Astrocyte of the spinal cord (primary cell): ENCODE measurements around the gene AP3B1.

Experiments used
- DNase-seq: peaks from one replicate; pipeline ENCODE4 v3.0.0; 2011; ENCODE audit warnings: low read depth, low spot score
- H3K4me3 ChIP-seq: 2 replicates; pipeline ENCODE4 v1.5.1; 2011; ENCODE audit warnings: low read depth, mild to moderate bottlenecking, low read length, moderate library complexity
- in situ Hi-C: cut with HindIII; loops from 2 replicates; pipeline ENCODE4 v1.10.0; 2017; ENCODE audit warnings: low sequenced_read_pairs
- TF ChIP-seq, protein P1 (sequence below): IDR thresholded peaks from 2 replicates; pipeline ENCODE4 v1.5.1; 2012; ENCODE audit warnings: low read depth, mild to moderate bottlenecking, low read length, inconsistent platforms

AP3B1 gene

DNA sequence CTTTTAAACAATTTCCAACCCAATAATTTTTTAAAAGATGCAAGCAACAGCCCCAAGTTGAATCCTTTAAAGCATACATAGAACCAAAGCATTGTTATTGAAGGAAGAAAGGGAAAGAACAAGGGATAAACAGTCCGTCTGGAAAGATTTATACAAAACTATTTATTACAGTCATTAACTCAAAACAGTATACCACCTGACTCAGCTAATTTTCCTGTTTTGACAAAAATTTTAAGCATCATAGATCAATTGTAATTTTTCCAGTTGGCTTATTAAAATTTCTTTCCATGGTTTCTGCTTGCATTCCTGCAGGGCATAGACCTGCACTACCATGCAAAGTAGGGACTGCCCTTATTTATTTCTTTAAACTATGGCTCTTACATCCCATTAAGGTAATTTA, 29.9 kb downstream of the AP3B1 start:
- TF ChIP-seq, protein P1, sequence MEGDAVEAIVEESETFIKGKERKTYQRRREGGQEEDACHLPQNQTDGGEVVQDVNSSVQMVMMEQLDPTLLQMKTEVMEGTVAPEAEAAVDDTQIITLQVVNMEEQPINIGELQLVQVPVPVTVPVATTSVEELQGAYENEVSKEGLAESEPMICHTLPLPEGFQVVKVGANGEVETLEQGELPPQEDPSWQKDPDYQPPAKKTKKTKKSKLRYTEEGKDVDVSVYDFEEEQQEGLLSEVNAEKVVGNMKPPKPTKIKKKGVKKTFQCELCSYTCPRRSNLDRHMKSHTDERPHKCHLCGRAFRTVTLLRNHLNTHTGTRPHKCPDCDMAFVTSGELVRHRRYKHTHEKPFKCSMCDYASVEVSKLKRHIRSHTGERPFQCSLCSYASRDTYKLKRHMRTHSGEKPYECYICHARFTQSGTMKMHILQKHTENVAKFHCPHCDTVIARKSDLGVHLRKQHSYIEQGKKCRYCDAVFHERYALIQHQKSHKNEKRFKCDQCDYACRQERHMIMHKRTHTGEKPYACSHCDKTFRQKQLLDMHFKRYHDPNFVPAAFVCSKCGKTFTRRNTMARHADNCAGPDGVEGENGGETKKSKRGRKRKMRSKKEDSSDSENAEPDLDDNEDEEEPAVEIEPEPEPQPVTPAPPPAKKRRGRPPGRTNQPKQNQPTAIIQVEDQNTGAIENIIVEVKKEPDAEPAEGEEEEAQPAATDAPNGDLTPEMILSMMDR, result no peak
- in situ Hi-C loops, result no loop called here

DNA sequence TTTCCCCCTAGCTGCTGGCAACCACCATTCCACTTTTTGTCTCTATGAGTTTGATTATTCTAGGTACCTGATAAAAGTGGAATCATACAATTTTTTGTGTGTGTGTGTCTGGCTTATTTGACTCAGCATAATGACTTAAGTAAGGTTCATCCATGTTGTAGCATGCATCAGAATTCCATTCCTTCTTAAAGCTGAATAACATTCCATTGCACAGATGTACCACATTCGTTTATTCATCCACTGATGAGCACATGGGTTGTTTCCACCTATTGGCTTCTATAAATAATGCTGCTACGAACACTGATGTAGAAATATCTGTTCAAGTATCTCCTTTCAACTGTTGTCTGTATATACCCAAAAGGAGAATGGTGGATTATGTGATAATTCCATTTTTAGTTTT, 33.7 kb downstream of the AP3B1 start:
- no peak for DNase-seq
- TF ChIP-seq, protein P1, result no peak
- in situ Hi-C loops, result no loop called here
- H3K4me3 ChIP-seq, result no peak overlapping the region

More for the DNA sequence above, 29.9 kb downstream of the AP3B1 start:
- DNase-seq, result no peak
- H3K4me3 ChIP-seq, result no peak overlapping the region

DNA sequence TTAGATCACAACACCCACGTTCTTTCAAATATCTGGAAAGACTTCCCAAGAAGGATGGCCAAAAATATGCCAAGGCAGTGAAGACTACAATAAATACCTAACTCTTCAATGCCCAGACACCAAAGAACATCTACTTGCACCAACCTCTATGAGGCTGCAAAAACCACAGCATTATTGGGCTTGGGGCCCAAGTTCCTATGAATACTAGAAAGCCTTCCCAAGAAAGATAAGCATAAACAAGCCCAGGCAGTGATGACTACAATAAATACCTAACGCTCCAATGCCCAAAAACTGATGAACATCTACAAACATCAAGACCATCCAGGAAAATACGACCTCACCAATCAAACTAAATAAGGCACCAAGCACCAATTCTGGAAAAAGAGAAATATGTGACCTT, 41.3 kb downstream of the AP3B1 start:
- in situ Hi-C loops, result no loop called here
- no peak overlapping the region for H3K4me3 ChIP-seq
- TF ChIP-seq, protein P1, result no peak
- DNase-seq, result no peak

DNA sequence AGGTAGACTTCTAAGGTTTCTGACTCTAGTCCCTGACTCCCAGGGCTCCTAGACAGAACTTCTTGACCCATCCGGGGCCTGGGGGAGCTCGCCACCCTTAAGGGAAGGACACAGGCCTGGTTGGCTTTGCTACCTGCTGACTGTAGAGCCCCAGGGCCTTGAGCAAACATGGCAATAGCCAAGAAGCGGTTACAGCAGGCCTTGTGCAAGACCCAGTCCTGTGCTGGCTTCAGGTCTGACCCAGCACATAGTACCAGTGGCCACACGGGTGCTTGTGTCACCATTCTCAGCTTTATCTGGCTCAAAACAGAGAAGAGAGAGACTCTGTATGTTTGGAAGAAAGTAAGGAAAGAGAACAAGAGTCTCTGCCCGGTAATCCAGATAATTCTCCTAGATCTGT, 41.8 kb downstream of the AP3B1 start:
- TF ChIP-seq, protein P1, result no peak
- H3K4me3 ChIP-seq, result no peak overlapping the region
- DNase-seq, result no peak
- in situ Hi-C loops, result no loop called here

DNA sequence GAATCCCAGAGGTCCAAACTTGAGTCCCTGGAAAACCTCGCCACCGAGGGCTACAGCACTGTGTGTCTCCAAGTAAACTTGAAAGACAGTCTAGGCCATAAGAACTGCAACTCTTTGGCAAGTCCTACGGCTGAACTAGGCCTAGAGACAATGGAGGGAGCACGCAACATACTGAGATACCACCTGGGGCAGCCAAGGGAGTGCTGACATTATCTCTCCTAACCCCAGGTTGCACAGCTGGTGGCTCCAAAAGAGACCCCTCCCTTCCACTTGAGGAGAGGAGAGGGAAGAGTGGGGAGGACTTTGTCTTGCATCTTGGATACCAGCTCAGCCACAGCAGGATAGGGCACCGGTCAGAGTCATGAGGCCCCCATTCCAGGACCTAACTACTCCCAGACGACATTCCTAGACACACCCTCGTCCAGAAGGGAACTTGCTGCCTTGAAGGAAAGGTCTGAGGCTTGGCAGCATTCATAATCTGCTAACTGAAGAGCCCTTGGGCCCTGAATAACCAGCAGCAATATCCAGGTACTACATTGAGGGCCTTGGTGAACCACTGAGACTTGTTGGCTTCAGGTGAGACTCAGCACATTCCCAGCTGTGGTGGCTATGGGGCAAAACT, 42.7 kb downstream of the AP3B1 start:
- no peak for DNase-seq
- no peak overlapping the region for H3K4me3 ChIP-seq
- TF ChIP-seq, protein P1, result no peak
- in situ Hi-C loops, result no loop called here

DNA sequence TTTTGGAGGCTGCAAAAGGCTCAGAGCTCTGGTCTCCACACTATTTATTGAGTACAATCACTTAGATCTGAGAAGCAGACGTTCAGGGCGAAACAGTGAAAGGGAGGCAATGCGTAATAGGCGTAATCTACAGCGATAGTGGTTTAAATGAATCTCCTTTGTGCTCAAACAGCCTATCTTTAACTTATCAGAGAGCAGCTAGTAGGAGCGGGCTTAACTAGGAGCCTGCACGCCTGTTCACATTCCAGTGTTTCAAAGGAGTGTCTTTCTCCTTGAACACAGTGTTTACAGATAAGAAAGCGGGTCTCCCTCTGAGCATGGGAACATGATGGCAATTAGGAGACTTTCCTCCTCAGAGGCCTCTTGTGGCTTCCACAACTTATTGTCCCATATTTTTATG, 49.4 kb downstream of the AP3B1 start:
- H3K4me3 ChIP-seq, result no peak overlapping the region
- in situ Hi-C loops, result no loop called here
- no peak for DNase-seq
- TF ChIP-seq, protein P1, result no peak
